Uterus (tissue), 2 donors: ENCODE data around the gene ROPN1.

Source experiments
- CTCF ChIP-seq, 4 experiments: fragments of 200-600 bp in 2 of 4; fragments of 450-650 bp in 2 of 4; sonication (generic) in 2 of 4; IDR thresholded peaks; one replicate each; pipeline ENCODE4 v1.5.1; 2016 to 2019; ENCODE audit warnings: antibody characterized with exemption in 4 of 4, mild to moderate bottlenecking in 2 of 4, moderate library complexity in 1 of 4
- POLR2A ChIP-seq, 2 donors: fragments of 450-650 bp; IDR thresholded peaks; one replicate each; pipeline ENCODE4 v1.6.1; 2016; ENCODE audit warnings: antibody characterized with exemption in 2 of 2, mild to moderate bottlenecking in 1 of 2, moderate library complexity in 1 of 2

- TF ChIP-seq CTCF (IDR thresholded peaks at IDR 0.05) (no peak), POLR2A (IDR thresholded peaks at IDR 0.05) (no peak)
Measured at GRCh38 chr3:123939706-123940105, 52.2 kb downstream of the ROPN1 start.
